Naive thymus-derived CD4-positive, alpha-beta T cell (primary cell): Measurements from ENCODE around the gene SLIRP. TPM values are rescaled to one million over a fixed set of nuclear protein-coding genes. Genes with fewer than 3 reads are reported as not detected.

Source experiments
- ATAC-seq: fragments of 150-1000 bp; cut with Tn5 transposase; 2 replicates; pipeline ENCODE4 v1.10.0; 2021; ENCODE audit warnings: mild to moderate bottlenecking, moderate library complexity
- CTCF ChIA-PET: fragments of 350-600 bp; sonication (Branson Sonifier 250); formaldehyde crosslinking; loops from one replicate; lab custom pipeline; 2021; ENCODE audit warnings: antibody characterized with exemption; lab: Charles Lee
- POLR2A ChIA-PET: fragments of 350-600 bp; sonication (Branson Sonifier 250); formaldehyde crosslinking; loops from one replicate; lab custom pipeline; 2021; ENCODE audit warnings: antibody characterized with exemption, inconsistent platforms; lab: Charles Lee
- DNase-seq, 9 donors: peaks; one replicate each; pipeline versions ENCODE4 v3.0.0 to v3.0.0-alpha.2; 2020 to 2022; ENCODE audit warnings: mixed read lengths in 1 of 9
- H3K27ac ChIP-seq: one replicate; pipeline ENCODE4 v1.7.0; 2013; ENCODE audit warnings: mild to moderate bottlenecking, low read depth, low read length, moderate library complexity
- H3K27me3 ChIP-seq, 2 donors: one replicate each; pipeline ENCODE4 v1.7.0; 2013; ENCODE audit warnings: low read length in 2 of 2, mild to moderate bottlenecking in 2 of 2, moderate library complexity in 2 of 2; ENCODE audit not compliant: control insufficient read depth in 2 of 2, insufficient read depth in 2 of 2
- H3K36me3 ChIP-seq, 3 experiments: 1 replicate in 2 of 3; 2 replicates in 1 of 3; pipeline ENCODE4 v1.7.0; 2013; ENCODE audit warnings: low read length in 3 of 3, mild to moderate bottlenecking in 3 of 3, moderate library complexity in 1 of 3; ENCODE audit not compliant: insufficient read depth in 3 of 3, control insufficient read depth in 2 of 3
- H3K4me1 ChIP-seq, 2 donors: one replicate each; pipeline ENCODE4 v1.7.0; 2013; ENCODE audit warnings: low read length in 2 of 2, mild to moderate bottlenecking in 2 of 2, moderate library complexity in 1 of 2; ENCODE audit not compliant: control insufficient read depth in 2 of 2, insufficient read depth in 2 of 2
- H3K4me3 ChIP-seq: 2 replicates; pipeline ENCODE4 v1.7.0; 2013; ENCODE audit warnings: mild to moderate bottlenecking, low read length
- H3K9me3 ChIP-seq, 3 experiments: 1 replicate in 2 of 3; 2 replicates in 1 of 3; pipeline ENCODE4 v1.7.0; 2013; ENCODE audit warnings: low read length in 3 of 3; ENCODE audit not compliant: control insufficient read depth in 2 of 3
- H3K27ac Mint-ChIP-seq, 9 donors: one replicate each; pipeline ENCODE4 v1.8.0; 2020 to 2022; ENCODE audit warnings: mixed read lengths in 9 of 9, mild to moderate bottlenecking in 8 of 9, moderate library complexity in 5 of 9, inconsistent platforms in 2 of 9
- H3K27me3 Mint-ChIP-seq, 5 donors: one replicate each; pipeline ENCODE4 v1.8.0; 2021 to 2022; ENCODE audit warnings: mixed read lengths in 5 of 5, mild to moderate bottlenecking in 1 of 5
- H3K36me3 Mint-ChIP-seq, 5 donors: one replicate each; pipeline ENCODE4 v1.8.0; 2020 to 2022; ENCODE audit warnings: mixed read lengths in 5 of 5, mild to moderate bottlenecking in 3 of 5, inconsistent platforms in 1 of 5
- H3K4me1 Mint-ChIP-seq, 7 donors: one replicate each; pipeline ENCODE4 v1.8.0; 2020 to 2022; ENCODE audit warnings: mixed read lengths in 7 of 7, mild to moderate bottlenecking in 3 of 7, inconsistent platforms in 1 of 7
- H3K4me3 Mint-ChIP-seq, 10 donors: one replicate each; pipeline ENCODE4 v1.8.0; 2020 to 2022; ENCODE audit warnings: mild to moderate bottlenecking in 10 of 10, mixed read lengths in 10 of 10, moderate library complexity in 6 of 10, inconsistent platforms in 2 of 10
- H3K9me3 Mint-ChIP-seq, 11 donors: one replicate each; pipeline ENCODE4 v1.8.0; 2020 to 2022; ENCODE audit warnings: mixed read lengths in 11 of 11, mild to moderate bottlenecking in 4 of 11, inconsistent platforms in 1 of 11, moderate library complexity in 1 of 11
- intact Hi-C, 2 donors: fragments of 100-400 bp; cut with micrococcal nuclease; formaldehyde crosslinking; loops; one replicate each; pipeline ENCODE4 v1.15.1; 2023
- polyA plus RNA-seq, 2 donors: library from polyadenylated mRNA; unstranded; fragments of 300-500 nt; fragmentation: Illumina TruSeq; gene quantifications; one replicate each; pipeline ENCODE4 v1.2.3, GENCODE V29; 2021
- total RNA-seq, 6 experiments: library from RNA in 5 of 6; stranded (reverse) in 5 of 6; gene quantifications; 1 replicate in 5 of 6; 2 replicates in 1 of 6; pipeline ENCODE4 v1.2.3 and lab custom pipeline; 2021 to 2026

Gene SLIRP
- total and polyA plus RNA-seq, 7 experiments from 2014 or later: 35.9 to 282 (median 46.0) TPM

DNA sequence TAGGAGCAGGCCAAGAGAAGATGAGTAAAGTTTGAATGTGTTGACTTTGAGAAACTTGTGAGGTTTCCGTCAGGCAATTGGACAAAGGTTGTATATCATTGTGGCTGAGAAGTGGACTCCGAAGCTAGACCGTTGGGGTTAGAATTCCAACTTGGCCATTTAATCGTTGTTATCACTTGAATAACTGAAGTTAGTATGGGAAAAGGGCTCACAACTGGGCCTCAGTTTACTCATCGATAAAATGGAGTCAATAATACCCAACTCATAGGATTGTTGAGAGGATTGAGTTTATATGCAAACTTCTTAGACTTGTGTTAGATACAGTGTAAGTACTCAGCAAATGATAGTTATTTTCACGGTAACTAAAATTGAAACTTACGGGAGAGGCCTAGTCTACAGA is 846 bp downstream of the SLIRP start:
- intact Hi-C loops: loop anchor here (1.0 to 10.0 kb wide), 14 partner anchors 53 to 1556 kb away; partner anchors contain the start of genes ADCK1 (in 2 of the 2), SAMD15 (in 2 of the 2), SNW1 (in 2 of the 2) and SPTLC2 (in 2 of the 2)
- Mint-ChIP-seq H3K4me1 (peaks cover 26 to 64% (median 44%) of the 10 kb centered on the region in 7 donors), H3K4me3 (peak overlapping the region; percentile 86 to 98 (median 94)), H3K36me3 (peaks cover 6 to 24% (median 16%) of the 10 kb centered on the region in 5 donors), H3K27ac (peak overlapping the region; percentile 91 to 99 (median 94)), H3K9me3 (no peaks in the 10 kb centered on the region), H3K27me3 (no peaks in the 10 kb centered on the region)
- H3K27me3 ChIP-seq: no peaks in the 10 kb centered on the region
- DNase-seq (no peak), ATAC-seq (no peak)
- no peaks in the 10 kb centered on the region for H3K9me3 ChIP-seq
- H3K4me3 ChIP-seq: peak overlapping the region; percentile 88
- H3K4me1 ChIP-seq: peaks cover 22 to 24% of the 10 kb centered on the region in 2 donors
- POLR2A ChIA-PET: interaction anchor here (0.5 to 1.2 kb wide), 12 partner anchors 8 to 161 kb away, joined by 3 to 8 read pairs (median 3); partner anchors contain the start of gene SNW1
- peak overlapping the region; percentile 79 for H3K27ac ChIP-seq
- peaks cover 3 to 44% (median 17%) of the 10 kb centered on the region in 3 experiments for H3K36me3 ChIP-seq
- CTCF ChIA-PET: no interaction called here

DNA sequence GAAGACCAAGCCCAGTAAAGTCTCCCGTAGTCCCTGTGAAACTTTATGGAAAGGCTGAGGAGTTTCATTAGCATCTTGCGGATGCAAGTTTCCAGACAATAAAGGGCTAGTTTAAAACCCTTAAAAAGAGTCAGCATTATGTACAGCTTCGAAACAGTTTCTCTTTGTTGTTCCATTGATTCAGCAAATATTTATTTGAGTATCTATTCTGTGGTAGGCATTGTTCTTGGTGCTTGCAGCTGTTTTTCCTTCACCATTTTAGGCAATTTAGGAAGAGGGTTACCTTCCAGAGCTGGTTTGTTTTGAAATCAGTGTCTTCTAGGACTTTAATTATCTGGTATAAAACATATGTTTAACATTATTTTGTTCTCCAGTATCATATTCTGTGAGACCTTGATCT is 1.5 kb downstream of the SLIRP start:
- ATAC-seq (no peak), DNase-seq (no peak)
- ChIA-PET CTCF (no interaction called here), POLR2A (interaction anchor here (0.5 kb wide), 1 partner anchor 89 kb away, joined by 3 read pairs; no protein-coding TSS in a partner anchor)
- peak overlapping the region; percentile 88 for H3K4me3 ChIP-seq
- Mint-ChIP-seq H3K4me3 (peak overlapping the region; percentile 86 to 98 (median 94)), H3K9me3 (no peaks in the 10 kb centered on the region), H3K27ac (peak overlapping the region in 8 of 9 donors; percentile 13 to 95 (median 78)), H3K27me3 (no peaks in the 10 kb centered on the region), H3K36me3 (peaks cover 6 to 20% (median 10%) of the 10 kb centered on the region in 5 donors), H3K4me1 (peaks cover 26 to 61% (median 44%) of the 10 kb centered on the region in 7 donors)
- H3K9me3 ChIP-seq: no peaks in the 10 kb centered on the region
- intact Hi-C loops: loop anchor here (2.0 to 10.0 kb wide), 6 partner anchors 117 to 1557 kb away; partner anchors contain the start of genes ANGEL1 (in 1 of the 2) and GPATCH2L (in 1 of the 2)
- H3K27ac ChIP-seq: peak overlapping the region; percentile 24
- no peaks in the 10 kb centered on the region for H3K27me3 ChIP-seq
- peaks cover 8 to 42% (median 12%) of the 10 kb centered on the region in 3 experiments for H3K36me3 ChIP-seq
- peaks cover 22 to 24% of the 10 kb centered on the region in 2 donors for H3K4me1 ChIP-seq

GRCh38 chr14:77710364-77710763 is 2.5 kb downstream of the SLIRP start:
- ChIA-PET CTCF (no interaction called here), POLR2A (interaction anchor here (0.5 kb wide), 1 partner anchor 8 kb away, joined by 3 read pairs; no protein-coding TSS in a partner anchor)
- Histone ChIP-seq H3K9me3 (no peaks in the 10 kb centered on the region), H3K4me1 (peaks cover 22 to 24% of the 10 kb centered on the region in 2 donors), H3K4me3 (no peak overlapping the region), H3K36me3 (peaks cover 14 to 49% (median 19%) of the 10 kb centered on the region in 3 experiments), H3K27ac (peak overlapping the region; percentile 1), H3K27me3 (no peaks in the 10 kb centered on the region)
- DNase-seq (no peak), ATAC-seq (no peak)
- Mint-ChIP-seq H3K4me1 (peaks cover 26 to 64% (median 45%) of the 10 kb centered on the region in 7 donors), H3K4me3 (peak overlapping the region in 8 of 10 donors; percentile 1 to 91 (median 20)), H3K9me3 (no peaks in the 10 kb centered on the region), H3K27me3 (no peaks in the 10 kb centered on the region), H3K36me3 (peaks cover 11 to 28% (median 15%) of the 10 kb centered on the region in 5 donors), H3K27ac (peak overlapping the region in 3 of 9 donors; percentile 23 to 80 (median 63))
- intact Hi-C loops: no loop called here

DNA sequence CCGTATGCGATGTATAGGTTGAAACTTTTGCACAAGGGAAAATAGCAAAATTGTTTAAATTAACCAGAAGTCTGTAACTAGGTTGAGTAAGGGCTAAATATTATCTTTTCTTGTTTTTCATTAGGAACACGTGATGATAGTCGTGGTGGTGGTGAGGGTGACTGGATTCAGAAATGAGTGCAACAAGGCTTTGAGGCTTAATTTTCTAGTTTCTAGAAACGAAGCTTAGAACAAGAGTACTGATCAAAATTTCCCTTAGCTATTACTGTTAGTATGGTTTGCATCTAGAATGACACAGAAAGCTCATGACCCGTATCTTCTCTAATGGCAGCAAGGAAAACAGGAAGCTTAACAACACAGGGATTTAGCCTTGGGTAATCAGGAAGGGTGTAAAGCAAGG is 7.0 kb downstream of the SLIRP start:
- no peak overlapping the region for H3K4me3 Mint-ChIP-seq
- peaks cover 14 to 88% (median 27%) of the 10 kb centered on the region in 3 experiments for H3K36me3 ChIP-seq
- H3K9me3 Mint-ChIP-seq: no peaks in the 10 kb centered on the region
- no peak for DNase-seq
- peaks cover 5 to 26% (median 12%) of the 10 kb centered on the region in 7 donors for H3K4me1 Mint-ChIP-seq
- H3K27ac ChIP-seq: no peak overlapping the region
- no peaks in the 10 kb centered on the region for H3K27me3 ChIP-seq
- H3K36me3 Mint-ChIP-seq: peaks cover 5 to 32% (median 26%) of the 10 kb centered on the region in 5 donors
- ChIA-PET CTCF (no interaction called here), POLR2A (no interaction called here)
- H3K27me3 Mint-ChIP-seq: no peaks in the 10 kb centered on the region
- H3K4me1 ChIP-seq: peaks cover 0 to 2% of the 10 kb centered on the region in 2 donors
- H3K4me3 ChIP-seq: no peak overlapping the region
- H3K9me3 ChIP-seq: no peaks in the 10 kb centered on the region
- intact Hi-C loops: no loop called here
- peak overlapping the region in 7 of 9 donors; percentile 18 to 72 (median 33) for H3K27ac Mint-ChIP-seq
- no peak for ATAC-seq

DNA sequence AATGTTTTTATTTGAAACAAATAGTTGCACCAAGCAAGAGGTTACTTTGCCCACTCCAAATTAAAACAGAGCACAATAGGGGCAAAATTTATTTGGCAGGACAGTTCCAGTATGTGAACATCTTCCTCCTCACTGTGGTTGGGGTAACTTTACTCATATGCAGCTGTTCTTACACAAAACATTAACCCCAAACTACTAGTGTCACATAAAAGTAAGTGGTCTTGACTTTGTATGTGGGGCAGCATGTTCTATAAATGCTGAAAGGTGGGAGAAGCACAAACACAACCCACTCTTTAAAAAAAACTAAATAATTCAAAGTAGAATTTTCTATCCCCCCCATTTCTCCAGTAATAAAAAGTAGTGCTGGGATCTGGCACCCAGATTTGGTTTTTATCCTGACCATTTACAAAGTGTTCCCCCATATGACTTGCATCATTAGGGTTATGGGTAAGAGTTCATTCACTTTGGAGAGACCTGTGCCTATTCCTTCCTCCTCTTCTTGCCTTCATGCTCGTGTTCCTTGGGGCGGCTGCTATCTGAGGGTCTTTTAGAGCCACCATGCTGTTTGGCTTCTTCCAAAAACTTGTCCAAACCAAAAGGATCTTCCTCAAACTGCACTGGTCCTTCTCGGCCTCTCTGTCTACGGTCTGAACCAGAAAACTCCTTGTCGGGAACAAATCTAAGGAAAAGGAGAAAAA is 9.9 kb downstream of the SLIRP start:
- no peaks in the 10 kb centered on the region for H3K4me1 ChIP-seq
- POLR2A ChIA-PET: interaction anchor here (0.6 kb wide), 1 partner anchor 8 kb away, joined by 3 read pairs; no protein-coding TSS in a partner anchor
- no peak overlapping the region for H3K4me3 ChIP-seq
- H3K27ac ChIP-seq: peak overlapping the region; percentile 14
- intact Hi-C loops: no loop called here
- no peaks in the 10 kb centered on the region for H3K27me3 ChIP-seq
- Mint-ChIP-seq H3K9me3 (no peaks in the 10 kb centered on the region), H3K4me3 (no peak overlapping the region), H3K36me3 (peaks cover 11 to 49% (median 30%) of the 10 kb centered on the region in 5 donors), H3K27me3 (no peaks in the 10 kb centered on the region), H3K27ac (peak overlapping the region in 3 of 9 donors; percentile 32 to 56 (median 45)), H3K4me1 (peaks cover 2 to 18% (median 5%) of the 10 kb centered on the region in 7 donors)
- H3K9me3 ChIP-seq: no peaks in the 10 kb centered on the region
- ATAC-seq: no peak
- CTCF ChIA-PET: interaction anchor here (0.7 kb wide), 1 partner anchor 18 kb away, joined by 3 read pairs; no protein-coding TSS in a partner anchor
- no peak for DNase-seq
- peaks cover 15 to 90% (median 32%) of the 10 kb centered on the region in 3 experiments for H3K36me3 ChIP-seq

- Mint-ChIP-seq H3K36me3 (peaks cover 16 to 54% (median 34%) of the 10 kb centered on the region in 5 donors), H3K27ac (peak overlapping the region in 1 of 9 donors; percentile 38), H3K27me3 (no peaks in the 10 kb centered on the region), H3K4me3 (no peak overlapping the region), H3K4me1 (peaks cover 0 to 6% (median 0%) of the 10 kb centered on the region in 7 donors), H3K9me3 (peaks cover 0 to under 1% (median 0%) of the 10 kb centered on the region in 11 donors)
- Histone ChIP-seq H3K9me3 (no peaks in the 10 kb centered on the region), H3K27ac (no peak overlapping the region), H3K27me3 (no peaks in the 10 kb centered on the region), H3K4me3 (no peak overlapping the region), H3K4me1 (no peaks in the 10 kb centered on the region), H3K36me3 (peaks cover 17 to 93% (median 34%) of the 10 kb centered on the region in 3 experiments)
- intact Hi-C loops: loop anchor here in 1 of 2 donors (5.0 kb wide), 1 partner anchor 36 kb away; no protein-coding TSS in a partner anchor
- ATAC-seq (no peak), DNase-seq (no peak)
- ChIA-PET POLR2A (no interaction called here), CTCF (no interaction called here)
Measured at GRCh38 chr14:77721437-77721836, 13.5 kb downstream of the SLIRP start.
